IPS DF 19.7 (cell line): ENCODE results near the gene KRT3.
"Not testable (repeated sequence)": the region's sequence is repeated elsewhere in the genome, so short reads cannot be mapped to it uniquely, and the experiment has no call there.

Source experiments
- DNase-seq: peaks from one replicate; pipeline ENCODE4 v3.0.0-alpha.2; 2013; ENCODE audit warnings: low read depth, low spot score

The KRT3 gene

DNA sequence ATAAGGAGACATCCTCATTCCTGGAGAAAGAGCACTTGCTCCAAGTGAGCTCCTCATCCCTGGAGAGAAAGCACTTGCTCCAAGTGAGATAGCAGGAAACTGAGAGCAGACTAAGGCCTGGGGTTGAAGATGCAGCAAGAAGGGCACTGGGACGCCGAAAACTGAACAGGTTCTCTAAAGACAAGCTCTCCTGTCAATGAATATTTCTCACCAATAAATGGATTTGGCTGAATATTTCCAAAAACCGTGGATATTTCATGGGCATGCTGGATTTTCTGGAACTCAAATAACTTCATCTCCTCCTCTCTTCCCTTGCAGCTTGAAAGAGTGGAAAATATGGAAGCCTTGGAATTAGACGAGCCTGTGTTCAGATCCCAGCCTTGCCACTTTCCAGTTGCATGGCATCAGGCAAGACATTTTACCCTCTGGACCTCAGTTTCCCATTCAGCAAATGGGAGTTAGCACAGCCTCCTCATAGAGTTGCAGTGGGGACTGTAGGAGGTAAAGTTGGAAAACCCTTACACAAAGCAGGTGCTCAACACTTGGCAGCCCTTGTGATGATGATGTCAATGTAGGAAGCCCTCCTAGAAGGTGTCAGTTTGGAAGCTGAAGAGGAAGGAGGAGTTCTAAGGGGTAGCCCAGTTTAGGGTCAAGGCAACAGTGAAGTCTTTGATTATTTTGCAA is 14.4 kb downstream of the KRT3 start:
- no peak for DNase-seq

DNA sequence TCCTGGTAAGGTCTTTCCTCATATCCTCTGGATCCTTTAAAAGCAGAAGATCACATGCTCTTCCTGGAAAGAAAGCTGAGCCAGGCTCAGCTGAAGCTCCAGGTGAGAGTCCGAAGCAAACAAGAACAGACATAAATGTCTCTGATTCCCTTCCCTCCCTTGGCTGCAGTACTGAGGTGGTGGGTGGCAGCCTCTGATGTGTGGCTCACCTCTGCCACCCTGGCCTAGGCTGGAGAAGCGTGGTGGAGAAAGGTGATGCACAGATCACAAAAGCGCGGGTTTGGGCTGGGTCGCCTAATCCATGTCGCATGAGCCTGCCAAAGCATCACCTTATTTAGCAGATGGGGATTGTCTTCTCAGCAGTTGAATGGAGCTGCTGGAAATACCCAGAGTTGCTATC is 16.0 kb downstream of the KRT3 start:
- no peak for DNase-seq

- no peak for DNase-seq
Observed at GRCh38 chr12:52778833-52779232, 17.1 kb downstream of the KRT3 start.

- DNase-seq: no peak
Observed at GRCh38 chr12:52777566-52777965, 18.4 kb downstream of the KRT3 start.

DNA sequence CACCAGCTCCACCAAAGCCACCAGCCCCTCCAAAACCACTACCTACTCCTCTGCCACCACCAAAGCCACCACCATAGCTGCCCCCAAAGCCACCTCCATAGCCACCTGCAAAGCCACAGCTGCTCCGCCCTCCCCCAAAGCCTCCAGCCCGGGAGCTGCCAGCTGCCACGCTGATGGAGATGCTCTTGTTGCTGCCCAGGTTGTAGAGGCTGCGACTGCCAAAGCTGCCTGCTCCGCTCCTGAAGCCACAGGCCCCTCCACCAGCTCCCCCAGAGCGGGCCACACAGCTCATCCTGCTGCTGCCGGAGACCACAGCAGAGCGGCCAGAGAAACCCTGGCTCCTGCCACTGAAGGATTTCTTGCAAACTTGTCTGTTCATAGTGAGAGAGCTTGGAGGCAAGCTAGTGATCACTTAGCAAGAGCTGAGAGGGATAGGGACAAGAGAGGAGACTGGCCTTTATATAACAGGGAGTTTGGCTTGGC is 19.0 kb downstream of the KRT3 start, which contains the start of gene KRT76:
KRT76 (minus strand) TSS at position 433 of the 483 bp plus-strand sequence; CDS start at position 379, 54 bp downstream.
- DNase-seq: no peak

DNA sequence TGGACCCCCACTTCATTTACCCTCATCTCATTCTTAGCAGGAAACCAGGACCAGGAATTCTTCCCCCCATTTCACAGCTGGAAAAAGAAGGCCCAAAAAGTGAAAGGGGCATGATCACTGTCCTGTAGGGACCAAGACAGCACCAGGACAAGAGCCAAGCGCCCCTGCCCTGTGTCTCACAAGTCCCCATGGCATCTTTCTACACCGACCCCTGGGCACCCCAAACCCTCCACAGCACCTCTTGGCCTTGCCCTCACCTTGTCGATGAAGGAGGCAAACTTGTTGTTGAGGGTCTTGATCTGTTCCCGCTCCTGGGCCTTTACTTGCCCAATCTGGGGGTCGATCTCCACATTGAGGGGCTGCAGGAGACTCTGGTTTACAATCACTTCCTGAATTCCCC is 19.5 kb downstream of the KRT3 start:
- no peak for DNase-seq

DNA sequence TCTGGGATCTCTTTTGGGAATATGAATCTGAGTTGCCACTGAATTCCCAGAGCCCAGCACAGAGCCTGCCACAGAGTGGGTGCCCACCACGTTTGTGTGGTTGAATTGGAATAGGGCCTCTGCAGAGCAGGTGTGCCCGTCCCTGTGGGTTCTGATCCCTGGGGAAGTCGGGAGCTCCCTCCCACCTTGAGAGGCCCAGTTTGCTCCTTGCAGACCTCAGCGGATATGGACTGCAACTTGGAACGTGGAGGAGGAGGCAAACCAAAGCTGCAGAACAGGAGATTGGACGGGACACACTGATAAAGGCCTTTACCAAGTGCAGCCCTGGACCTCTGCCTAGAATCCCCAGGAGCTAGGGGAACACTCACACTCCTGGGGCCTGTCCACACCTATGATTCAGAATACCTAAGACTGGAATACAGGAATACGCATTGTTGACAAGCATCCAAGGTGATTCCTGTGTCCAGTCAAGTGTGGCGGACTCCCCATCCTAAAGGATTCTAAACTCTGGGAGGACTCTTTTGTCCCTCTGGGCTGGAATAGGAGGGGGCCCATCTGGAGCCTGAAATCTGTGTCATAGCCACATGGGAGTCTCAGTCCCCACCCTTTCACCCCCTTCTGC is 21.2 kb downstream of the KRT3 start:
- DNase-seq: no peak

- DNase-seq: no peak
Observed at GRCh38 chr12:52772772-52773171, 23.1 kb downstream of the KRT3 start.

DNA sequence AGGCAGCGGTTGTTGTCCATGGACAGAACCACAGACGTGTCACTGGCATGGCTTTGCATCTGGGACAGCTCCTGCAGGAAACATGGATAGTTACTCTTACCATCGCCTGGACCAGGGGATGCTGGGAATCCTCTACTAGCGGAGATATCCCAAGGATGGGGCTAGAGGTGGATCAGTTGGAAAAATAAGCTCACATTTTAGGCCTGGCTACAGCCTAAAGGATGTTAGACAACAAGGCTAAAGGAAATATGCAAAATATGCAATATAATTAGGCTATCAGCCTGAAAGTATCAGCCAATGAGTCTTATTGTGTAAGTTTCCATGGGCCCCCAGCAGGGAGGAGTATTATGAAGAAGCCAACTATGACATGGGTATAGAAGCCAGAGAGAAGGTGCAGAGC is 23.7 kb downstream of the KRT3 start:
- no peak for DNase-seq

GRCh38 chr12:52771505-52771904 is 24.4 kb downstream of the KRT3 start:
- no peak for DNase-seq

DNA sequence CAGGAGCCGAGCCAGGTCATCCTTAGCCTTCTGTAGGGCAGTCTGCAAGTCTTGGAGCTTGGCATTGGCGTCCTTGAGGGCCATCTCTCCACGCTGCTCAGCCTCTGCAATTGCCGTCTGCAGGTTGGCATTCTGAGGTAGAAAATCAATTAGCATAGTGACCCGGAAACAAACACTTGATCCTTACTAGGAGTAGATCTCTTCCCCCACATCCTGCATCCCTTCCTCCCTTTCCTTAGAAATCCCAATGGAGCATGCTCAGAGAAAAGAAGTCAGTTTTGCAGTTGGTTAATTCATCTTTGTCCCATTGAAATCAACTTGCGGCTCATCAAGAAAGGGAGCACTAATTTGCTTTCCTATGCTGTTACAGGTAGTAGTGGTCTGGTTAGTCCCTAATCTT is 24.8 kb downstream of the KRT3 start:
- DNase-seq: no peak

DNA sequence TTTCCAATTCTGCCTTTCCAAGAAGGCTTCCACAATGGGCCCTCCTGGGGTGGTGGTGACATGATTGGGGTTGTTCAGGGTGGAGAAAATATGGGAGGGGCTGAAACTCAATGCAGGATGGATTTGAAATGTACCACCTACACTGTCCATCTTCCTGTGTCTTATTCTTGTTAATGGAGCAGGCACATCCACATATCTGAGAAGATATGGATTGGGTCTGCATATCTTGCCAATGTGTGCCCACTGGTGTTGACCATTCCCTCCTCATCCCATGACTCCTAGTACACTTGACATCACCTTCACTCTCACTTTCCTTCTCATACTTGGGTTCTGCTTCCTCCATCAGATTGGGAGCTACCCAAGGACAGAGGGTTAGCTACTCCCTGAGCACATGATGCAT is 26.0 kb downstream of the KRT3 start:
- DNase-seq: no peak

DNA sequence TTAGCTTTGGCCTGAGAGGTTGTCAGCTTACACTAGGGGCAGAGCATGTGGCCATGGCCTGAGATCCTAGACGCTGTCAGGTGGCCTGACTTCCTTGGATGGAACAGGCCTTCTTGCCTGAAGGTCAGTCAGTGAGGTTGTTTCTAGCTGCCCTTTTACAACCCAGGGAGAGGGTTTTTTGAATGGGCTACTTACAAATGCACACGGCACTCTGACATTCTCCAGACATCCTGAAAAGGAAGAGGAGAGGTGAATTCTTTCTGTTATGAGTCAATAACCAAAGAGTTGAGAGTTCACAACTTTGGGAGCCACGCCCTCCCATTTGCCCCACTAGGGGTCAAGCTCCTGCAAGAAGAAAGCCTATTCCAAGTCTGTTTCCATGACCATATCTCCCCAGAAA is 26.6 kb downstream of the KRT3 start:
- DNase-seq: no peak

DNA sequence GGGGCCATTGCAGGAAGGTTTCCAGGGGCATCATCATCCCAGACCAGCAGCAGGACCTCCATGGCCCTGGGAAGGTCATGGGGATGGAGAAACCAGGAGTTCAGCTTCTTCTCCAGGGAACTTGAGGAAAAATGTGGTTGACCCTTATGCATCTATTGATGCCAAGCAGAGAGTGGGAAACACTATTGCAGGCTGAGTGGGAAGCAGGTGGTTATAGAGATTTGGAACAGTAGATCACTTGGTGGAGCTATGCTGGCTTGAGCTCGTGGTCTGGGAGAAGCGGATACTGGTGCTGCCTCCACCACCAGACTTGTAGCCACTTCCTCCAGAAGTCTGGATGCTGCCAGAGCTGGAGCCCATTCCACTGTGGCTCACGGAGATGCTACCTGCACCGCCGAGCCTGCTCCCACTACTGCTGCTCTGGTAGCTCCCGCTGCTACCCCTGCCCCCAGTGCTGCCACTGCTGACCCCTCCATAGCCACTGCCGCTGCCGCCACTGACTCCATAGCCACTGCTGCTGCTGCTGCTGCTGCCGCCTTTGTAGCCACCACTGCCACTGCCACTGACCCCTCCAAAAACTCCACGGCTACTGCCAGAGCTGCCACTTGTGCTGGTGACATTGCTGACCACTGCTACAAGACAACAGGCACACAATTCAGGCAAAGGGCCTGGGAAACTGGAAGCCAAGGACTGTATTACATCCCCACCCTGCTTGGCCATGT is 27.3 kb downstream of the KRT3 start:
- DNase-seq: no peak

DNA sequence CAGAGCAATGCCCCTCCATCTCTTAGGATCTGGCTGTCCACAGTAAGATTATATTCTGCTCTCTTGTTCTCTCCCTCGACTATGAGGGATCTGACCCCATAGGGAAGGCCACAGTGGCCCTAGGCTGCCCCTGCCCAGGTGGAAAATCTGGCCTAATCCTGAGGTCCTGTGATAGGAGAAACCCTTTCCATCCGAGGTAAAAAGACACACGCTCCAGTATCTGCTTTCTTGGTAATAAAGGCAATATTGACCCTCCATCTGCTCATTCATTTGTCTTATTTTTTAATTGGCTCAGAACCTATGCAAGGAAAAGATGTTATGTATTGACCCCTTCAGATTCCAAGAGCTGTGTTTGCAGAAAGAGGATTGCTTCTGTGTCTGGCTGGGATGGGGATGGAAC is 28.5 kb downstream of the KRT3 start:
- DNase-seq: no peak

DNA sequence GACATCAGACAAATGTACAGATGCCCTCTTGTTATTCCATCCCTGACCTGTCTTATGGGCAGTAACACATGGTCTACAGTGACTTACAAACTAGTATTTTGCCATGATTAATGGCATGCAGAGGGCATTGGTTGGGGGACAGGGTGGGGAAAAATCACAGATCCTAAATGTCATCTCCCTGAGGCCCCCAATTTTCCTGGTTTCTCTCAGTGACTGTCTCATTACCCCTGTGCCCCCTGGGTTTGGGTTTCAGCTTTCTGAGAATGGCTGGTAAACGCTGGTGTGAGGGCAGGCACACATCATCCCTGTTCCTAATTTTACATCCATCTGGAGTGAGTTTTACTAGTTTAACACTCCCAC is 28.9 kb downstream of the KRT3 start:
- no peak for DNase-seq

- no peak for DNase-seq
Observed at GRCh38 chr12:52766351-52767019, 29.4 kb downstream of the KRT3 start.

DNA sequence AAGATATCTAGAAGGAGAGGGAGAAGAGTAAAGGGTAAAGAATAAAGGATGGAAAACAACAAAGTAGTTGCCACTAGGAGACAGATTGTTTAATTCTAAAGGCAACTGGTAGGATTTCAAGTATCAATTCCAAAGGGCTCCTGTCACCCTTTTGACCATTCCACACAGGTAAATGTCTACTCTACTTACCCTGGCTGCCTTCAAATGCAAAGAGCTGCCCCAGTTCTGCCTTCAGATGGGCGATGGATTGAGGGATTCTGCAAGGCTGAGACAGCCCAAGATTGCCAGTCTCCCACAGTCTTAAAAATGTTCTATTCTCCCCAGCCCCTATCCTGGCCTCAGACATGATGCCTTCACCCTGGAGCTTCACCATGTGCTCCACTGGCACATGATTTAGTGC is 30.2 kb downstream of the KRT3 start:
- no peak for DNase-seq

DNA sequence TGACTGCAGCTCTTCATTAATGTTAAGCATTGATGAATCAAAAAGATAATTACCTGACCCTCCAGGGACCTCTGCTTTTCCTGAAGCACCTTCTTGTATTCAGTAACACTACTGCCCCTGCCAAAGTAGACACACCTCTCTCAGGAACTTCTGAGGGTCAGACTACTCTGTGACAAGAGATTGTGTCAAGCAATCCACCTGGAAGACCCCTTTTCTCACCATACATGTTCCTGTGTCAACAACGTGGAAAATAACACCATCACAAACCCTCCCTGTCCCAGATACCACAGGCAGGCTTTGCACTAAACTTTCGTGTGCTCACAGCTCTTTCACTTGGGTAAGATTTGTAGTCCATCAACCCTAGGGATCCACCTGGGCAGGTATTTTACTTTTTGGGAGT is 31.9 kb downstream of the KRT3 start:
- DNase-seq: no peak

DNA sequence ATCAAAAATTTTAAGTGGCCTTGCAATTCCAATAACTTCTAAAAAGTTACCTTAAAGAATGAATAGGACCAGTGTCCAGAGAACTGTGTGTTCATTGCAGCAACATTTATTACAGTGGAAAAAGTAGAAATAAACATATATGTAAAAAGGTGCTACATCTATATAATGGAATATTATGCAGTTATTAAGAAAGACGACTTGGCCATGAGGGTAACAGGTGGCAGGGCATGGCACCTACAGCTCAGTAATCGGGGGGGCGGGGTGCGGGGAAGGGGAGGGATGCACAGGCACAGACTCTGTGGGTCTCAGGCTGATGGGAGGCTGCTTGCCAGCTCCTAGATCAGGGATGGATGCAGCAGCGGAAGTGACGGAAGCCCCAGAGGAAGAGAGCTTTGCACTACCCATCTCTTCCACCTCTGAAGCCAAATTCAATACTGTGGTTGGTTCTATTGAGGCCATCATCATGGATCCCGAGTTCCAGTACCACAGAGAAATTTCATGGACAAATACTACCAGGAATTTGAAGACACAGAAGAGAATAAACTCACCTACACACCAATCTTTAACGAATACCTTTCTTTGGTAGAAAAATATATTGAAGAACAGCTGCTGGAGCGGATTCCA is 32.8 kb downstream of the KRT3 start:
- DNase-seq: no peak

DNA sequence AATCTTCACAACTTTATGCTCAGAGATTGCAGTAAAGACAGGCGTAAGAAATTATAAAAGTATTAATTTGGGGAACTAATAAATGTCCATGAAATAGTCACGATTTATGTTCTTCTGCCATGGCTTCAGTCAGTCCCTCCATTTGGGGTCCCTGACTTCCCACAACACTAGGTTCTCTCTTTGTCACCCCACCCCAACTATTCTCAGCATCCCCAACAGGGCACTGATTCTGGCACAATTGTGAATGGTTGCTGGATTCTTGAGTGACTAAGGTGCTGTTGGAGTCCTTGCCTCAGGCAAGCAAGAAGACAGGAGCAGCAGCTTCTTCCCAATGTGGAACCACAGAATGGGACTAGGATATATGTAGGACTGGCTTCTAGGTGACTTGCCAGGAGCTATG is 34.1 kb downstream of the KRT3 start:
- DNase-seq: no peak

GRCh38 chr12:52761218-52761617 is 34.7 kb downstream of the KRT3 start:
- not testable (repeated sequence) for DNase-seq
